Inferior parietal cortex (tissue), 1 donor: Measurements from ENCODE around the gene TSPYL4.

ENCODE experiments used
- DNase-seq: peaks from one replicate; pipeline ENCODE4 v3.0.0-alpha.2; 2016; ENCODE audit errors: extremely low spot score

TSPYL4 gene

GRCh38 chr6:116229287-116229913 lies 24.5 kb downstream of the TSPYL4 start:
- peak; percentile 98 for DNase-seq

- DNase-seq: no peak
These were observed 30.5 kb downstream of the TSPYL4 start for GRCh38 chr6:116223355-116223754.

- no peak for DNase-seq
These were observed 32.0 kb downstream of the TSPYL4 start for GRCh38 chr6:116221911-116222310.

GRCh38 chr6:116221067-116221466 lies 32.8 kb downstream of the TSPYL4 start:
- DNase-seq: no peak

- DNase-seq: no peak
These were observed 35.0 kb downstream of the TSPYL4 start for GRCh38 chr6:116218866-116219265.

- DNase-seq: peak; percentile 63
These were observed 35.7 kb downstream of the TSPYL4 start for GRCh38 chr6:116218172-116218633.

- DNase-seq: peak; percentile 77
These were observed 36.8 kb downstream of the TSPYL4 start for GRCh38 chr6:116217069-116217468.

GRCh38 chr6:116215414-116215813 lies 38.5 kb downstream of the TSPYL4 start:
- DNase-seq: no peak

GRCh38 chr6:116214681-116215080 lies 39.2 kb downstream of the TSPYL4 start:
- no peak for DNase-seq

GRCh38 chr6:116210750-116211425 lies 43.0 kb downstream of the TSPYL4 start:
- no peak for DNase-seq

GRCh38 chr6:116210316-116210715 lies 43.6 kb downstream of the TSPYL4 start:
- DNase-seq: no peak

GRCh38 chr6:116208056-116208785 lies 45.7 kb downstream of the TSPYL4 start:
- no peak for DNase-seq

GRCh38 chr6:116206231-116206903 lies 47.5 kb downstream of the TSPYL4 start:
- DNase-seq: no peak

GRCh38 chr6:116205281-116205680 lies 48.6 kb downstream of the TSPYL4 start:
- DNase-seq: no peak

GRCh38 chr6:116201538-116201937 lies 52.3 kb downstream of the TSPYL4 start:
- no peak for DNase-seq

- no peak for DNase-seq
These were observed 53.1 kb downstream of the TSPYL4 start for GRCh38 chr6:116200619-116201249.
